Measurements from ENCODE around the gene CRYZL1.
"Not testable (repeated sequence)": the region's sequence is repeated elsewhere in the genome, so short reads cannot be mapped to it uniquely, and the experiment has no call there.

CRYZL1 gene

DNA sequence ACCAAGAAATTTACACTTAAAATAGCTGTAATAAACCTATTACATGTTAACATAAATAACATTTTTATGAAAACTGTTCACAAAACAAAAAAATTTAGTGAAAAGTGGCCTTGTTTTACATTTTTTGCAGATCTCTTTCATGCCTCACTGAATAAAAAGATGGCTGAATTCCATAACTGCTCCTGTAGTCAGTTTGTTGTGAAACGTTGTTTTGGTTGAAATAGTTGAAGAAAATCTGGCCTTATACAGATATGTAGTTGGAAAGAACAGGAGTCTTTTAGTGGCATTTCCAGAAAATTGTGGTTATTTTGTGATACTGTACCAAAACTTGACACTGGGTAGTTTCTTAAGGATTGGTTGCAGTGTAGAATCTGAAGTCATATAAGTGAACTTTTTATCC, 18.9 kb upstream of the CRYZL1 start:
- no peak for DNase-seq

DNA sequence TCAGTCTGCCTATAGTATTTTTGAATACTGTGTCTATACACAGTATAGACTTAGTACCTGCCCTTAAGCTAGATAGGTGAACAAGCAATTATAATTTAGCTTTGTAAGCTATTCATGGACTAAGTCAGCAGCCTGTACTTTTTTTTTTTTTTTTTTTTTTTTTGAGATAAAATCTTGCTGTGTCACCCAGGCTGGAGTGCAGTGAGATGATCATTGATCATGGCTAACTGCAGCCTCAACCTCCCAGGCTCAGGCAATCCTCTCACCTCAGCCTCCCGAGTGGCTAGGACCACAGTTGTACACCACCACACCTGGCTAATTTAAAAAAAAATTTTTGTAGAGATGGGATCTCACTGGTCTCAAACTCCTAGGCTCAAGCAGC, 18.0 kb upstream of the CRYZL1 start:
- no peak for DNase-seq

DNA sequence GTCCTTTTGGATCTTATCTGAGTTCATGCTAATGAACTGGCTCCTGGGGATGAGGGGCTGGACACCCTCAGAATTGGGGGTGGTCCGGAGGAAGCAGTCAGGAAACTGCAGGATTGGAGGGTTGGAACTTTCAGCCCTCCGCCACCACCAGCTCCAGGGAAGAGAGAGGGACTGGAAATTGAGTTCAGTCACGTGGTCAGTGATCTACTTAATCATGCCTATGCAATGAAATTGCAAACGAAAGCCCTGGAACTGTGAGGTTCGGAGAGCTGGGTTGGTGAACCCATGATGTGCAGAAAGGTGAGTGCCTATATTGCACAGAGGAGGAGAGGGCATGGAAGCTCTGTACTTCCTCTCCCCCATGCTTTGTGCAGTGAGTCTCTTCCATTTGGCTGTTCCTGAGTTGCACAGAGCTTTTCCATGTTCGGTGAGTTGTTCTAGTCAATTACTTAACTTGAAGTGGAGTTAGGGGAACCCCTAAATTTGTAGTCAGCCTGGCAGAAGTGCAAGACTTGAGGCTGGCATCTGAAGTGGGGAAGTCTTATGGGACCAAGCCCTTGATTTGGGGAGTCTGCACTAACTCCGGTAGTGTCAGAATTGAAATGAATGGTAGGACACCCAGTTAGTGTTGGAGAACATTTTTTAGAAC, 17.5 kb upstream of the CRYZL1 start:
- no peak for DNase-seq

GRCh38 chr21:33657124-33657820, 15.7 kb upstream of the CRYZL1 start:
- no peak for DNase-seq

GRCh38 chr21:33655588-33656221, 14.2 kb upstream of the CRYZL1 start:
- DNase-seq, result no peak

- DNase-seq, result no peak
These were observed 12.9 kb upstream of the CRYZL1 start for GRCh38 chr21:33654412-33654811.

GRCh38 chr21:33651965-33652680, 10.6 kb upstream of the CRYZL1 start:
- no peak for DNase-seq

DNA sequence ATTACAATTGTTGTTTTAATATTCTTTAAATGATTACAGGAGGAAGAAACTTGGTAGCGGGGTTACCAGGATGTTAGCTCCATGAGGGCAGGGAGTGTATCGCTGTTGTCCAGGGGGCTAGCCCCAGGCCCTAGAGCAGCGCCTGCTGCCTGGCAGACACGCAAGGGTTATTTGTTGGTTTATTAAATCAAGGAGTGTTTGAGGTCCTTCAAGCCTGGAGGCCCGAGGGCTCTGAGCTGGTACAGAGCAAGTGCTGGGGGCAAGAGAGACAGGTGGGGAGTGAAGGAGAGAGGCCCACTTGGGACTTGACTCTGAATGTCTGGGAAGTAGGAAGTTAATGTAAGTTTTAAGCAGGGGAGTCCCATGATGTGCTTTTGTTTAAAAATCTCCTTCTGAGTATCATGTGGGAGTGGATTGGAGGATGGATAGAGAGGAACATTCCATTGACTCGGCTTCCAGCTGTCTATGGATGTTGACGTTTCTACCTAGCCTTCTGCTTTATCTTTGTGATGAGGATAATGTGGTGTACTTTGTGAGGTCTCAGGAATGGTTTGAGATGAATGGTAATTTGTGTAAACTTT, 9.5 kb upstream of the CRYZL1 start:
- no peak for DNase-seq

DNA sequence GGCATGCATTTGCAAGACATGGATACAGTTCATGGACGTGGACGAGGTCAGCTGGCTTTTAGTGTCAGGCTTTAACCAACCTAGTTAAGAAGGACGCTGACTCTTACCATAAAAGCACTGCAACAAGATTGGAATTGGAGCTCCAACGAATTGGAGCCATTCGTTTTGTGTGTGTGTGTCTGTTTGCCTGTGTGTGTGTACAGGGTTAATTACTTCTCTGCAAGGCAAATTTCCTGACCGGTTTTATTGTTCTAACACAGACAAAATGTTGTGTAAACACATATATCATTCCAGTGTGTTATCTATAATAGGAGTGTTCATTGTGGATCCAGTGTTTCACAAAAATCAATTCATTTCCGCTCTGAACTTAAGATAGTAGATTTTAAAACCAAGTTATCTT, 8.7 kb upstream of the CRYZL1 start:
- DNase-seq, result no peak

DNA sequence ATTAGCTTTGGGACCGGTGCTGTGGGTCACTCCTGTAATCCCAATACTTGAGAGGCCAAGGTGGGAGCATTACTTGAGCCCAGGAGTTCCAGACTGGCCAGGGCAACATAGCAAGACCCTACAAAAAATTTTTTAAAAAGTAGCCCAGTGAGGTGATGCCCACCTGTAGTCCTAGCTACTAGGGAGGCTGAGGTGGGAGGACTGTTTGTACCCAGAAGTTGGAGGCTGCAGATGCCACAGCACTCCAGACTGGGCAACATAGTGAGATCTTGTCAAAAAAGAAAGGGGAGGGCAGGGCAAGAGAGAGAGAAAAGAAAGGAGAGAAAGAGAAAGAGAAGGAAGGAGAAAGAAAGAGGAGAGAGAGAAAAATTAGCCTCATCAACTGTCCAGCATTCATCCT, 7.0 kb upstream of the CRYZL1 start:
- no peak for DNase-seq

DNA sequence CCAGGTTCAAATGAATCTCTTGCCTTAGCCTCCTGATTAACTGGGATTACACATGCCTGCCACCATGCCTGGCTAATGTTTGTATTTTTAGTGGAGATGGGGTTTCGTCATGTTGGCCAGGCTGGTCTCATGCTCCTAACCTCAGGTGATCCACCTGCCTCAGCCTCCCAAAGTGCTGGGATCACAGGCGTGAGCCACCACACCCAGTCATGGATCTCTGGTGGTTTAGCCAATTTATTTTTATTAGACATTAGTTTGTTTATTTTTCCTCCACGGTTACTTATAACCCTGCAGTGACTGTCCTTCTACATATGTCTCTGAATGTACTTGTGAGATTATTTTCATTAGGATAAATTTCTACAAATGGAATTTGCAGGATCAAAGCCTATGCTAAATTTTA, 6.0 kb upstream of the CRYZL1 start:
- no peak for DNase-seq

DNA sequence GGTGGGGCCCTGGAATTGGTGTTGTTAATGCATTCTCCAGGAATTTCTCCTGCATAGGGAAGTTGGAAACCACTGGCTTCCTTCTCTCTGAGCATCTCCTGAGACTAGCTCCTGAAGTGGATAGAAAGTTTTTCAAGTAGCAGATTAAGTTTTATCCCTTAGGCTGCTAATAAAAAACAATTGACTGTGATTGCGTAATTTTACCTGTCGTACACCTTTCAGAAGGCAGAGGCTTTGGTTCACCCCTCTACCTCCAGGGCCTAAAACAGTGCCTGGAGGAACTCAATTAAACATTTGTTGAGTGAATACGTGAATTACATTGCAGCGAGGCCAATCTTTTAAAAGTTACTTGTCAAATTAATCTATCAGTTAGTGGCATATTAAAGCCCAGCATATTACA, 4.2 kb upstream of the CRYZL1 start:
- DNase-seq, result no peak

DNA sequence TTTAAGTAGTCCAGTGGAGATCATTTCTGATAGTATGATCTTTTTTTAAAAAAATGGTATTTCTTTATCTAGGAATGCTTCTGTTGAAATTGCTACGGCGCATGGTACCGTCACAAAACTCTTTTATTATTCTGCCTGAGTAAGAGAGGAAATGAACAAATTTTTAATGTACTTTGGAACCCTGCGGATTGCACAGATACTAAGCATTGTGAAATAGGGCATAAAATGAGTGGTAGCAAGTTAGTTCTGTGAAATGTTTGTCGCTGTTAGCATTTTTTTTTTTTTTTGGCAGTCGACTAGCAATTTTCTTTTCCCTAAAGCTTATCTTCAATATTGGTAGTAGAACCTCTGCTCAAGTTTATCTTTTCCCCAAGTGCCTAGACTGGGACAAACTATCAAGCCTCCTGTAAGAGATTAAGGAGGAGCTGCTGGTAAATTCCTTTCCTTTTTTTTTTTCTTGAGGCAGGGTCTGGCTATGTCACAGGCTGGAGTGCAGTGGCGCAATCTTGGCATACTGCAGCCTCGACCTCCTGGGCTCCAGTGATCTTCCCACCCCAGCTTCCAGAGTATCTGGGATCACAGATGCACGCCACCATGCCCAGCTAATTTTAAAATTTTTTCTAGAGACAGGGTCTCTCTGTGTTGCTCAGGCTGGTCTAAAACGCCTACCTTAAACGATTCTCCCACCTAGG, 3.0 kb upstream of the CRYZL1 start:
- DNase-seq, result no peak

DNA sequence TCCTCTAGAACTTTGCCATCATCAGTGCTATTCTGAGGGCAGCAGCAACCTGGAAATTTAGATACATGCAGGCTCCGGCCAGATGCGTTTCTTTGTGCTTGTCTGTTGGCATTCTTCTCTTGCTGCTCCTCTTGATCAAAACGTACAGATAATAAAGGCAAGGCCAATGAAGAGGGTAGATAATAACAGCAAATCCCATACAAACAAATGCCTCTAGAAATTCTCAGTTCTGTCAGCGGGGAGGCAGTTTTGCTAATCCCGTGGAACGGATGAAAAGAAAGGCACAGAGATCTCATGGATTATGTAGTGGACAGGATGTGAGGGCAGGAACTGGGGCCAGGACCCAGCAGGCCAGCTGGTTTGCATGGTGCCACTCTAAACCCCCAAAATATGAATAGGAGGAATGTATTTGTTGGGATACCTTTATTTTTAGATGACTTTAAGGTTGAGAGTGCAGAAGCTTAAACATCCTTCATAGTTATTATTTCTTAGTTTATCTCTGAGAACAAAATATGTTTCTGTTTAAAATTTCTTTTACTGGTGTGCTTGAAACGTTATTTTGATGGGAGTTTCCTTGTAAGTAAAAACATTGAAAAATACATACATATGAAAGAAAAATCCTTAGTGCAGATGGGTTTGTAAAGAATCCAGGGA, 2.2 kb upstream of the CRYZL1 start:
- no peak for DNase-seq

GRCh38 chr21:33642896-33643657, 1.5 kb upstream of the CRYZL1 start:
- DNase-seq, result no peak

GRCh38 chr21:33642027-33642895, 720 bp upstream of the CRYZL1 start, which contains the start of gene ITSN1:
ITSN1 (plus strand) TSS chr21:33642501; CDS start chr21:33718829, 76,328 bp downstream.
- DNase-seq, result peak; percentile 100

DNA sequence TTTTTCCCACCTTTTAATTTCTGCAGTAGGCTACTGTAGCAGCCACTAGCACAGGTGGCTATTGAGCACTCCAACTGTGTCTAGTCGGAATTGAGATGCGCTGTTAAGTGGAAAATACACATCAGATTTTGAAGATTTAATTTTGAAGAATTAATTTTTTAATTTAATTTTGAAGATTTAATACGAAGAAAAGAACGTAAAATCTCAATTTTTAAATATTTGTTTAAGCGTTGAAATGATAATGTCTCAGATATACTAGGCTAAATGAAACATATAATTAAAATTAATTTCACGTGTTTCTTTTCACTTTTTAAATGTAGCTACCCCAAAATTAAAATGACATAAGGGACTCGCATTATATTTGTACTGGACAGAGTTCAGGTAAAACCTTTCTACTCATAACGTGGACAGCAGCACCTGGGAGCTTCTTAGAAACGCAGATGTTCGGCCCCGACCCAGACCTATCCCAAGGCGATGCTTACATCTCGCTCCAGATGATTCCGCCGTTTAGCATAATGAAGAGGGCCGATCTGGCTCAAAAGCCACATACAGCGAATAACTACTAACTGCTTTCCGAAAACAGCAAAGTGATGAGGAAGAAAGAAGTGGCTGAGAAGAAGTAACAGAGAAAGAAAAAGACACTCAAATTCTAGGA, 717 bp downstream of the CRYZL1 start:
- no peak for DNase-seq

DNA sequence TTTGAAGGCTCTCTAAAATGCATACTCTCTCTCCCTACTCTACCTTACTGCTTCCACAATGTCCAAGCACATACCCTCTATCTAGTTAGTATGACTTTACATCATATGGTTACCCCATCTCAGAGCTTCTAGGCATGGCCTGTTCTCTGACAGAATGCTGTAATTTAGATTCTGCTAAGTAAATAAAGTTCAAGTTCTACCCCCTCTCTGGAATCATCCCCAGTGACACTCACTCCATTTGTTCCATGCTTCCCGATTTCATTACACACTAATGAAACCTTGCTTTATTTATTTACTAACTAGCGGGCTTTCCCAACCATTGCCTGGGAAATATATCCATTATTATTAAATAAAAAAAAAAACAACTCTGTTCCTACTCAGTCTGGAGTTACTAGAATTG, 7.3 kb downstream of the CRYZL1 start:
- no peak for DNase-seq

GRCh38 chr21:33626151-33626550, 15.4 kb downstream of the CRYZL1 start:
- DNase-seq, result not testable (repeated sequence)

- DNase-seq, result no peak
These were observed 19.3 kb downstream of the CRYZL1 start for GRCh38 chr21:33622253-33622652.
